SK-N-MC (cell line): ENCODE data around the gene MYF5.

Experiments used
- DNase-seq: peaks from one replicate; pipeline ENCODE4 v3.0.0-alpha.2; 2011; ENCODE audit warnings: low read depth, low spot score
- H3K27ac ChIP-seq: fragments of 200-600 bp; sonication (generic); 2 replicates; pipeline ENCODE4 v1.5.1; 2016; ENCODE audit warnings: mixed run types
- H3K36me3 ChIP-seq: fragments of 200-600 bp; sonication (generic); 2 replicates; pipeline ENCODE4 v1.6.1; 2017; ENCODE audit warnings: antibody characterized with exemption, low read length, mixed read lengths; ENCODE audit not compliant: insufficient read depth
- H3K4me3 ChIP-seq: fragments of 200-600 bp; sonication (generic); 2 replicates; pipeline ENCODE4 v1.5.1; 2016
- H3K9ac ChIP-seq: fragments of 200-600 bp; sonication (generic); 2 replicates; pipeline ENCODE4 v1.8.0; 2017; ENCODE audit warnings: mixed run types, mixed read lengths; ENCODE audit not compliant: insufficient read length
- H3K9me3 ChIP-seq: fragments of 200-600 bp; sonication (generic); 2 replicates; pipeline ENCODE4 v1.6.1; 2017; ENCODE audit warnings: low read depth, mild to moderate bottlenecking, antibody characterized with exemption, low read length, moderate library complexity, mixed read lengths
- EZH2 ChIP-seq: fragments of 200-600 bp; sonication (generic); IDR thresholded peaks from one replicate; pipeline ENCODE4 v1.6.1; 2017; ENCODE audit warnings: antibody characterized with exemption
- FOXP2 ChIP-seq: optimal IDR thresholded peaks from 2 replicates; pipeline ENCODE3; 2011; ENCODE audit warnings: mild to moderate bottlenecking, moderate library complexity; ENCODE audit not compliant: insufficient read depth; ENCODE audit errors: extremely low read length, control extremely low read depth
- POLR2AphosphoS5 ChIP-seq: IDR thresholded peaks from 2 replicates; pipeline ENCODE4 v1.6.1; 2012; ENCODE audit warnings: mild to moderate bottlenecking, low read depth, low read length, borderline replicate concordance

MYF5 gene

GRCh38 chr12:80710727-80711449 is 5.8 kb upstream of the MYF5 start:
- H3K36me3 ChIP-seq, result no peaks in the 10 kb centered on the region
- no peak overlapping the region for H3K4me3 ChIP-seq
- H3K9me3 ChIP-seq, result no peaks in the 10 kb centered on the region
- TF ChIP-seq EZH2 (no peak), FOXP2 (no peak), POLR2AphosphoS5 (no peak)
- no peak overlapping the region for H3K27ac ChIP-seq
- no peak overlapping the region for H3K9ac ChIP-seq
- DNase-seq, result no peak

GRCh38 chr12:80711866-80712265 is 4.8 kb upstream of the MYF5 start:
- Histone ChIP-seq H3K9me3 (no peaks in the 10 kb centered on the region), H3K27ac (no peak overlapping the region), H3K4me3 (no peak overlapping the region), H3K36me3 (no peaks in the 10 kb centered on the region), H3K9ac (no peak overlapping the region)
- no peak for DNase-seq
- TF ChIP-seq EZH2 (no peak), FOXP2 (no peak), POLR2AphosphoS5 (no peak)

- Histone ChIP-seq H3K27ac (no peak overlapping the region), H3K36me3 (no peaks in the 10 kb centered on the region), H3K9ac (no peak overlapping the region), H3K4me3 (no peak overlapping the region), H3K9me3 (no peaks in the 10 kb centered on the region)
- DNase-seq, result no peak
- TF ChIP-seq FOXP2, result no peak
- no peak for TF ChIP-seq POLR2AphosphoS5
- TF ChIP-seq EZH2, result no peak
Observed at GRCh38 chr12:80712866-80713265, 3.8 kb upstream of the MYF5 start.

GRCh38 chr12:80713419-80713818 is 3.3 kb upstream of the MYF5 start:
- Histone ChIP-seq H3K4me3 (no peak overlapping the region), H3K9ac (no peak overlapping the region), H3K9me3 (no peaks in the 10 kb centered on the region), H3K36me3 (no peaks in the 10 kb centered on the region), H3K27ac (no peak overlapping the region)
- DNase-seq, result no peak
- TF ChIP-seq FOXP2, result no peak
- TF ChIP-seq POLR2AphosphoS5, result no peak
- TF ChIP-seq EZH2, result no peak

GRCh38 chr12:80714055-80714454 is 2.7 kb upstream of the MYF5 start:
- no peak overlapping the region for H3K9ac ChIP-seq
- H3K4me3 ChIP-seq, result no peak overlapping the region
- H3K9me3 ChIP-seq, result no peaks in the 10 kb centered on the region
- H3K27ac ChIP-seq, result no peak overlapping the region
- DNase-seq, result no peak
- H3K36me3 ChIP-seq, result no peaks in the 10 kb centered on the region
- TF ChIP-seq EZH2, result no peak

GRCh38 chr12:80714846-80715245 is 1.9 kb upstream of the MYF5 start:
- no peaks in the 10 kb centered on the region for H3K9me3 ChIP-seq
- no peak for TF ChIP-seq POLR2AphosphoS5
- TF ChIP-seq EZH2, result no peak
- TF ChIP-seq FOXP2, result no peak
- no peak overlapping the region for H3K9ac ChIP-seq
- no peak for DNase-seq
- H3K36me3 ChIP-seq, result no peaks in the 10 kb centered on the region
- no peak overlapping the region for H3K27ac ChIP-seq
- no peak overlapping the region for H3K4me3 ChIP-seq

- H3K4me3 ChIP-seq, result no peak overlapping the region
- no peak overlapping the region for H3K27ac ChIP-seq
- no peak overlapping the region for H3K9ac ChIP-seq
- H3K36me3 ChIP-seq, result no peaks in the 10 kb centered on the region
- TF ChIP-seq POLR2AphosphoS5 (no peak), EZH2 (no peak), FOXP2 (no peak)
- no peaks in the 10 kb centered on the region for H3K9me3 ChIP-seq
- no peak for DNase-seq
Observed at GRCh38 chr12:80715713-80716249, 931 bp upstream of the MYF5 start.

GRCh38 chr12:80717856-80718255 is 1.1 kb downstream of the MYF5 start:
- Histone ChIP-seq H3K36me3 (no peaks in the 10 kb centered on the region), H3K27ac (no peak overlapping the region), H3K4me3 (no peak overlapping the region), H3K9ac (no peak overlapping the region), H3K9me3 (no peaks in the 10 kb centered on the region)
- no peak for DNase-seq
- TF ChIP-seq POLR2AphosphoS5, result no peak
- TF ChIP-seq FOXP2, result no peak
- TF ChIP-seq EZH2, result no peak

- no peak overlapping the region for H3K9ac ChIP-seq
- H3K36me3 ChIP-seq, result no peaks in the 10 kb centered on the region
- H3K4me3 ChIP-seq, result no peak overlapping the region
- TF ChIP-seq FOXP2, result no peak
- H3K27ac ChIP-seq, result no peak overlapping the region
- H3K9me3 ChIP-seq, result no peaks in the 10 kb centered on the region
- DNase-seq, result no peak
Observed at GRCh38 chr12:80720516-80720915, 3.8 kb downstream of the MYF5 start.

GRCh38 chr12:80721326-80721725 is 4.6 kb downstream of the MYF5 start:
- no peak overlapping the region for H3K9ac ChIP-seq
- H3K36me3 ChIP-seq, result no peaks in the 10 kb centered on the region
- H3K9me3 ChIP-seq, result no peaks in the 10 kb centered on the region
- no peak overlapping the region for H3K4me3 ChIP-seq
- TF ChIP-seq FOXP2, result no peak
- TF ChIP-seq EZH2, result no peak
- no peak for TF ChIP-seq POLR2AphosphoS5
- DNase-seq, result no peak
- no peak overlapping the region for H3K27ac ChIP-seq
